GM12878 (cell line): ENCODE results near the gene KRTAP10-10. TPM values are rescaled to one million over a fixed set of nuclear protein-coding genes. Genes with fewer than 3 reads are reported as not detected.

Source experiments
- ATAC-seq: fragments of 200-7000 bp; cut with Tn5 transposase; 3 replicates; pipeline ENCODE4 v1.9.1; 2020; ENCODE audit warnings: mild to moderate bottlenecking, moderate library complexity
- BruUV-seq: library from RNA; stranded (reverse); fragments of 400-500 nt; replicated peaks from 2 replicates; lab custom pipeline; 2021; lab: Mats Ljungman, UMichigan
- CTCF ChIA-PET: fragments of 300-600 bp; sonication (Branson Sonifier 250); formaldehyde crosslinking; extraction: SDS; loops from one replicate; lab custom pipeline; 2021; ENCODE audit warnings: inconsistent platforms; lab: Yijun Ruan, JAX
- POLR2A ChIA-PET: fragments of 350-600 bp; formaldehyde crosslinking; extraction: SDS; loops from one replicate; lab custom pipeline; 2021; ENCODE audit warnings: inconsistent platforms; lab: Charles Lee
- RAD21 ChIA-PET: fragments of 300-600 bp; sonication (Branson Sonifier 250); formaldehyde crosslinking; loops from one replicate; lab custom pipeline; 2023; ENCODE audit warnings: antibody characterized with exemption; ENCODE audit not compliant: unreplicated experiment; lab: Charles Lee
- SMC1A ChIA-PET: fragments of 300-600 bp; sonication (Branson Sonifier 250); formaldehyde crosslinking; loops from one replicate; lab custom pipeline; 2023; ENCODE audit not compliant: unreplicated experiment, uncharacterized antibody; lab: Charles Lee
- DNase-seq: peaks from one replicate; pipeline ENCODE4 v3.0.0-alpha.2; 2011; ENCODE audit warnings: low read depth, low spot score
- FAIRE-seq: peaks from 3 replicates; lab custom pipeline; 2011; peaks lifted over from hg19 to GRCh38; lab: Jason Lieb, UNC
- H2AFZ ChIP-seq: 2 replicates; pipeline ENCODE4 v1.6.0; 2011; ENCODE audit warnings: low read depth, low read length, control low read depth; ENCODE audit not compliant: control insufficient read depth
- H3K27ac ChIP-seq: 2 replicates; pipeline ENCODE4 v1.5.1; 2011; ENCODE audit warnings: control low read depth; ENCODE audit not compliant: control insufficient read depth, insufficient read depth
- H3K27me3 ChIP-seq, 2 experiments: replicated peaks in 1 of 2; 2 replicates each; pipeline versions ENCODE4 v1.6.0 to v1.6.1; 2011; ENCODE audit warnings: low read length in 1 of 2; ENCODE audit not compliant: control insufficient read depth in 2 of 2, insufficient read depth in 2 of 2
- H3K36me3 ChIP-seq, 2 experiments: 2 replicates each; pipeline ENCODE4 v1.5.1; 2011; ENCODE audit warnings: low read length in 1 of 2; ENCODE audit not compliant: control insufficient read depth in 2 of 2, insufficient read depth in 2 of 2
- H3K4me1 ChIP-seq: 2 replicates; pipeline ENCODE4 v1.6.1; 2011; ENCODE audit warnings: mild to moderate bottlenecking, low read length, moderate library complexity, mixed read lengths; ENCODE audit not compliant: control insufficient read depth, insufficient read depth
- H3K4me2 ChIP-seq: 2 replicates; pipeline ENCODE4 v1.6.0; 2011; ENCODE audit warnings: control low read depth; ENCODE audit not compliant: control insufficient read depth, insufficient read depth
- H3K4me3 ChIP-seq: fragments of 200-600 bp; sonication (generic); 2 replicates; pipeline ENCODE4 v1.5.1; 2016
- H3K79me2 ChIP-seq: 2 replicates; pipeline ENCODE4 v1.6.0; 2011; ENCODE audit warnings: low read length; ENCODE audit not compliant: control insufficient read depth, insufficient read depth
- H3K9ac ChIP-seq: 2 replicates; pipeline ENCODE4 v1.8.0; 2011; ENCODE audit warnings: low read length, control low read depth, mixed read lengths; ENCODE audit not compliant: control insufficient read depth, insufficient read depth
- H3K9me3 ChIP-seq: replicated peaks from 3 replicates; pipeline ENCODE4 v1.5.1; 2011; ENCODE audit warnings: mild to moderate bottlenecking, low read length; ENCODE audit not compliant: control insufficient read depth, insufficient read depth
- H4K20me1 ChIP-seq: 2 replicates; pipeline ENCODE4 v1.6.0; 2011; ENCODE audit not compliant: control insufficient read depth, insufficient read depth
- NBN ChIP-seq: fragments of 450-650 bp; IDR thresholded peaks from 2 replicates; pipeline ENCODE4 v1.6.1; 2016
- RFX5 ChIP-seq: IDR thresholded peaks from 2 replicates; pipeline ENCODE4 v1.6.1; 2011; ENCODE audit warnings: low read depth, low read length, improper control_type of control experiment
- SUPT20H ChIP-seq: IDR thresholded peaks from 2 replicates; pipeline ENCODE4 v1.6.1; 2011; ENCODE audit warnings: low read depth, mild to moderate bottlenecking, low read length, moderate library complexity, borderline replicate concordance; ENCODE audit not compliant: control insufficient read depth
- YBX1 ChIP-seq: fragments of 450-650 bp; IDR thresholded peaks from 2 replicates; pipeline ENCODE4 v1.6.1; 2016; ENCODE audit warnings: antibody characterized with exemption
- ZNF207 ChIP-seq: fragments of 450-650 bp; IDR thresholded peaks from 2 replicates; pipeline ENCODE4 v1.6.1; 2014; ENCODE audit warnings: antibody characterized with exemption, mild to moderate bottlenecking, borderline replicate concordance
- WGBS: methylation state at CpG from one replicate; pipeline ENCODE4 v1.1.6; 2016; ENCODE audit warnings: low lambda C conversion rate; ENCODE audit not compliant: insufficient replicate concordance, insufficient coverage; ENCODE audit errors: missing lambda C conversion rate; 5-methylcytosine and 5-hydroxymethylcytosine counted together
- in situ Hi-C: fragments of 300-500 bp; cut with MboI; formaldehyde crosslinking; loops from 9 replicates; pipeline ENCODE4 v1.14.3; 2018; ENCODE audit warnings: mixed read lengths
- intact Hi-C: fragments of 100-400 bp; cut with micrococcal nuclease; formaldehyde crosslinking; loops from one replicate; pipeline ENCODE4 v1.14.2; 2022; ENCODE audit not compliant: unreplicated experiment
- polyA plus RNA-seq, 11 experiments: library from polyadenylated mRNA; depleted of rRNA in 4 of 11; unstranded in 6 of 11; stranded (reverse) in 5 of 11; fragments of >200 nt; fragmentation: Nextera tagmentation in 4 of 11; fragmentation: Illumina TruSeq in 1 of 11; extraction: Ambion mirVana in 4 of 11; extraction: Trizol in 1 of 11; gene quantifications; 1 replicate in 1 of 11; 2 replicates in 10 of 11; pipeline versions ENCODE4 v1.2.1 to v1.2.3, GENCODE V29; 2011 to 2016; ENCODE audit warnings: inconsistent platforms in 2 of 11, missing spikeins in 2 of 11, low read depth in 1 of 11
- total RNA-seq, 4 experiments: library from RNA; depleted of rRNA in 3 of 4; stranded (reverse); fragments of >200 nt in 3 of 4; fragmentation: Illumina TruSeq in 1 of 4; extraction: Trizol in 1 of 4; gene quantifications; 2 replicates each; pipeline versions ENCODE4 v1.2.1 to v1.2.3, GENCODE V29; 2013 to 2021
- TF ChIP-seq, protein P1 (sequence below): IDR thresholded peaks from 2 replicates; pipeline ENCODE4 v1.6.1; 2012; ENCODE audit warnings: low read depth, low read length, improper control_type of control experiment

KRTAP10-10 gene
- total and polyA plus RNA-seq, 10 of the 15 experiments (the other 5 are each of a cell fraction or from before 2014, with no cell fraction given): not detected

- WGBS: 41% methylated on average over 33 of the region's 33 CpGs
- no peaks in the 10 kb centered on the region for H3K79me2 ChIP-seq
- ChIA-PET CTCF (no interaction called here), RAD21 (no interaction called here), SMC1A (no interaction called here), POLR2A (no interaction called here)
- BruUV-seq: no TSS peak
- DNase-seq: no peak
- no peak overlapping the region for H3K27ac ChIP-seq
- H3K9me3 ChIP-seq: peaks cover under 1% of the 10 kb centered on the region; the same call in 1 of the 3 replicates
- no peaks in the 10 kb centered on the region for H3K4me1 ChIP-seq
- FAIRE-seq: no peak
- TF ChIP-seq SUPT20H (no peak), NBN (no peak), RFX5 (no peak), ZNF207 (no peak), YBX1 (no peak)
- TF ChIP-seq, protein P1, sequence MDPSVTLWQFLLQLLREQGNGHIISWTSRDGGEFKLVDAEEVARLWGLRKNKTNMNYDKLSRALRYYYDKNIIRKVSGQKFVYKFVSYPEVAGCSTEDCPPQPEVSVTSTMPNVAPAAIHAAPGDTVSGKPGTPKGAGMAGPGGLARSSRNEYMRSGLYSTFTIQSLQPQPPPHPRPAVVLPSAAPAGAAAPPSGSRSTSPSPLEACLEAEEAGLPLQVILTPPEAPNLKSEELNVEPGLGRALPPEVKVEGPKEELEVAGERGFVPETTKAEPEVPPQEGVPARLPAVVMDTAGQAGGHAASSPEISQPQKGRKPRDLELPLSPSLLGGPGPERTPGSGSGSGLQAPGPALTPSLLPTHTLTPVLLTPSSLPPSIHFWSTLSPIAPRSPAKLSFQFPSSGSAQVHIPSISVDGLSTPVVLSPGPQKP: no peak
- intact Hi-C loops (no loop called here), in situ Hi-C loops (no loop called here)
- no peak overlapping the region for H3K9ac ChIP-seq
- H3K4me2 ChIP-seq: no peak overlapping the region
- no peaks in the 10 kb centered on the region for H3K27me3 ChIP-seq
- no peak overlapping the region for H2AFZ ChIP-seq
- no peak overlapping the region for H3K4me3 ChIP-seq
- ATAC-seq: no peak
- no peaks in the 10 kb centered on the region for H3K36me3 ChIP-seq
- no peaks in the 10 kb centered on the region for H4K20me1 ChIP-seq
Observed at GRCh38 chr21:44648557-44649311, 11.6 kb downstream of the KRTAP10-10 start.
